Measurements from ENCODE around the gene RPS6KB2.
A peak's percentile ranks its signal among the peaks of the same experiment; 100 is the strongest.

The RPS6KB2 gene

GRCh38 chr11:67428052-67429001 lies at the start of gene RPS6KB2:
TSS of gene RPS6KB2 (plus strand) at chr11:67428494. CDS start at chr11:67428546, 52 bp downstream.
- TF ChIP-seq, protein P1, sequence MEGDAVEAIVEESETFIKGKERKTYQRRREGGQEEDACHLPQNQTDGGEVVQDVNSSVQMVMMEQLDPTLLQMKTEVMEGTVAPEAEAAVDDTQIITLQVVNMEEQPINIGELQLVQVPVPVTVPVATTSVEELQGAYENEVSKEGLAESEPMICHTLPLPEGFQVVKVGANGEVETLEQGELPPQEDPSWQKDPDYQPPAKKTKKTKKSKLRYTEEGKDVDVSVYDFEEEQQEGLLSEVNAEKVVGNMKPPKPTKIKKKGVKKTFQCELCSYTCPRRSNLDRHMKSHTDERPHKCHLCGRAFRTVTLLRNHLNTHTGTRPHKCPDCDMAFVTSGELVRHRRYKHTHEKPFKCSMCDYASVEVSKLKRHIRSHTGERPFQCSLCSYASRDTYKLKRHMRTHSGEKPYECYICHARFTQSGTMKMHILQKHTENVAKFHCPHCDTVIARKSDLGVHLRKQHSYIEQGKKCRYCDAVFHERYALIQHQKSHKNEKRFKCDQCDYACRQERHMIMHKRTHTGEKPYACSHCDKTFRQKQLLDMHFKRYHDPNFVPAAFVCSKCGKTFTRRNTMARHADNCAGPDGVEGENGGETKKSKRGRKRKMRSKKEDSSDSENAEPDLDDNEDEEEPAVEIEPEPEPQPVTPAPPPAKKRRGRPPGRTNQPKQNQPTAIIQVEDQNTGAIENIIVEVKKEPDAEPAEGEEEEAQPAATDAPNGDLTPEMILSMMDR (IDR thresholded peaks at IDR 0.05; ENCODE audit: insufficient read depth, low read depth, low read length, missing control alignments), result no peak
- peak within 1 kb of the TSS; percentile 91 for H3K4me3 ChIP-seq (ENCODE audit: low read depth, low read length)
- DNase-seq (ENCODE audit: low read depth), result peak; percentile 98

DNA sequence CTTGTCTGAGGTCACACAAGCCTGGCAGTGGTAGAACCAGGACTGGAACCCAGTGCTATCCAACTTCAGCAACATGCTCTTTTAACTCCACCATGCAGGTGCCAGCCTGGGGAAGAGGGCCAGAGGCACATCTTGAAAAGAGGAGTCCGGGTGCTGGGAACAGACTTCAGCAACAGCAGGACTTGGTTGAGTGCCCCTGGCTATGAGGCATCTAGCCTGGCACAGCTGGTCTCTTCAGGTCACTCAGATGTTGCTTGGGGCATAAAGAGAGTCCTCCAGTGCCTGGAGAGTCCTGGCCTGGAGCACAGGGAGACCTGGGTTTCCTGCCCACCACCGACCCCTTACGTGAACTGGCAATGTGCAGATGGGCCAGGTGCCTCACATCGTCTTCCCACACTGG lies 49.8 kb upstream of the RPS6KB2 start:
- no peak overlapping the region for H3K4me3 ChIP-seq (ENCODE audit: low read depth, low read length)
- TF ChIP-seq, protein P1 (IDR thresholded peaks at IDR 0.05; ENCODE audit: insufficient read depth, low read depth, low read length, missing control alignments), result no peak
- DNase-seq (ENCODE audit: low read depth), result no peak

GRCh38 chr11:67379061-67380058 lies 48.9 kb upstream of the RPS6KB2 start:
- no peak overlapping the region for H3K4me3 ChIP-seq (ENCODE audit: low read depth, low read length)
- DNase-seq (ENCODE audit: low read depth), result no peak
- TF ChIP-seq, protein P1 (IDR thresholded peaks at IDR 0.05; ENCODE audit: insufficient read depth, low read depth, low read length, missing control alignments), result no peak

DNA sequence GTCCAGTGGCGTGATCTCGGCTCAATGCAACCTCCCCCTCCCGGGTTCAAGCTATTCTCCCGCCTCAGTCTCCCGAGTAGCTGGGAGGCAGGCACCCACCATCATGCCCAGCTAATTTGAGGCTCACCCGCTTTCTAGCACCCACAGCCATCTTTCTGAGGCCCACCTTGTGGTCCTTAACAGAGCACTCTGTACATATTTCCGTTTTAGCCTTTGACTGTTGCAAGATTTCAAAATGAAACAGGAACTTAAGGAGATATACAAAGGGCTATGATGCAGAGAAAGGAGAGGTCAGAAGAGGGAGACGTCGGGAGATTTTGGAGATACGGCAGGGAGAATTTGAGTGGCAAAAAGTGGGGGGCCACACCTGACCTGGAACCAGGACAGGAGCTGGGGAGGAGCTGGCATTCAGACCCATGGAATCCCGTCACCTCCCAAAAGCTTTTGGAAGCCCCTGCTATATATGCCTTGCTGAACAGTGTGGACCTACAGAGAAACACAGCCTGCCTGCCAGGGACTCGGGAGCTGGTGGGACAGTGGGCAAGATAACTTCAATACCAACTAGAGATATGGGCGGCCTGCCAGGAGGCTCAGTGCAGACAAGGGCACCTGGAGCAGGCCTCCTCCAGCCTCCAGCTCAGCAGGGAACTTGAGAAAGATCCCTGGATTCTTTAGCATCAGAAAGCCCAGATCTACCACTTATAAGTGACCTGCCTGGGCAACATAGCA lies 46.9 kb upstream of the RPS6KB2 start:
- H3K4me3 ChIP-seq (ENCODE audit: low read depth, low read length), result peak overlapping the region; percentile 27
- TF ChIP-seq, protein P1 (IDR thresholded peaks at IDR 0.05; ENCODE audit: insufficient read depth, low read depth, low read length, missing control alignments), result no peak
- DNase-seq (ENCODE audit: low read depth), result peak; percentile 62

DNA sequence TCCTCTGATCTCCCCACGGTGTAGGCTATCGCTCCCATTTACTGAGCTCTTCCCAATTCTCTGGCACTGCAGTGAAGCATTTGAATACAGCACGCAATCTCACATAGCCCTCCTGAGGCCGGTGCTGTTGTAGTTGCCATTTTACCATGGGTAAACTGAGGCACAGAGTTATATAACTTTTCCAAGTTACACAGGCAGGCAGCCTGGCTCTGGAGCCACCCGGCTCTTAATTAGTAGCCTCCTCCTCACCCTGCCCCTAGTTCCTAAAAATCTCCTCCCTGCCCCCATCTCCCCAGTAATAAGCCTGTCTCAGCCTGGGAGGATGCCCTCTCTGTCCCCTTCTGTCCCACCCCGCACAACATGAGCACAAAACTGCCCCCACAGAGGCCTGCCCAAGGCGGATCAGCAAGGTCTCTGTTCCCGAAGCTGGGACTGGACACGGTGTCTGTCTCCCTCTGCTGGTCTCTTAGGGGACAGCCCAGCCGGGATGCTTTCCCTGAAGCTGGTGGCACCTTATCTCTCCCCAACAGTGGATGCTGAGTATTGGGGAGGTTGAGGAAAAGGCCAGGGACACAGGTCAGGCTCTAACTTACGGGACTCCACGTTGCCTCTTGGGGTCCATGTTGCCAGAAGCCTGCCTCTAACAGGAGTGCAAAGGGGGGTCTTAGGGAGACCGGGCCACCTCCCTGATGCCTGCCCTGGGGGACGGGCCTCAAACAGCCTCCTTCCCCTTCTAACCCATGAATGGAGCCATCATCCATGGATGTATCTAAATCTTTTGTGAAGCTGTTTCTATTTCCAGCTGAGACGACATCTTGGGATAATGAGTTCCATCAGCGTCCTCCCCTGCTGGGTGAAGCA lies 45.8 kb upstream of the RPS6KB2 start:
- no peak overlapping the region for H3K4me3 ChIP-seq (ENCODE audit: low read depth, low read length)
- peak; percentile 90 for DNase-seq (ENCODE audit: low read depth)
- TF ChIP-seq, protein P1 (IDR thresholded peaks at IDR 0.05; ENCODE audit: insufficient read depth, low read depth, low read length, missing control alignments), result peak; percentile 99

Data from GM12865 (cell line).